ENCODE data around the gene PDGFRB.

The PDGFRB gene

GRCh38 chr5:150129813-150130492 is 25.7 kb downstream of the PDGFRB start:
- DNase-seq (ENCODE audit: low read depth): no peak
- no peak overlapping the region for H3K4me3 ChIP-seq (ENCODE audit: control insufficient read depth, low read depth, low read length)
- peak; percentile 94 for TF ChIP-seq CTCF (IDR thresholded peaks at IDR 0.05; ENCODE audit: control insufficient read depth, insufficient read depth, low read depth, low read length, missing control alignments)

- no peak overlapping the region for H3K4me3 ChIP-seq (ENCODE audit: control insufficient read depth, low read depth, low read length)
- TF ChIP-seq CTCF (IDR thresholded peaks at IDR 0.05; ENCODE audit: control insufficient read depth, insufficient read depth, low read depth, low read length, missing control alignments): no peak
- no peak for DNase-seq (ENCODE audit: low read depth)
Measured at GRCh38 chr5:150129454-150129812, 26.2 kb downstream of the PDGFRB start.

GRCh38 chr5:150126921-150127265 is 28.8 kb downstream of the PDGFRB start:
- TF ChIP-seq CTCF (IDR thresholded peaks at IDR 0.05; ENCODE audit: control insufficient read depth, insufficient read depth, low read depth, low read length, missing control alignments): no peak
- DNase-seq (ENCODE audit: low read depth): no peak
- no peak overlapping the region for H3K4me3 ChIP-seq (ENCODE audit: control insufficient read depth, low read depth, low read length)

- no peak for DNase-seq (ENCODE audit: low read depth)
- no peak overlapping the region for H3K4me3 ChIP-seq (ENCODE audit: control insufficient read depth, low read depth, low read length)
- no peak for TF ChIP-seq CTCF (IDR thresholded peaks at IDR 0.05; ENCODE audit: control insufficient read depth, insufficient read depth, low read depth, low read length, missing control alignments)
Measured at GRCh38 chr5:150126199-150126920, 29.3 kb downstream of the PDGFRB start.

GRCh38 chr5:150125334-150125733 is 30.3 kb downstream of the PDGFRB start:
- H3K4me3 ChIP-seq (ENCODE audit: control insufficient read depth, low read depth, low read length): no peak overlapping the region
- no peak for TF ChIP-seq CTCF (IDR thresholded peaks at IDR 0.05; ENCODE audit: control insufficient read depth, insufficient read depth, low read depth, low read length, missing control alignments)
- no peak for DNase-seq (ENCODE audit: low read depth)

GRCh38 chr5:150124596-150124995 is 31.0 kb downstream of the PDGFRB start:
- no peak for DNase-seq (ENCODE audit: low read depth)
- no peak for TF ChIP-seq CTCF (IDR thresholded peaks at IDR 0.05; ENCODE audit: control insufficient read depth, insufficient read depth, low read depth, low read length, missing control alignments)

More at GRCh38 chr5:150124596-150124995, 31.0 kb downstream of the PDGFRB start:
- H3K4me3 ChIP-seq (ENCODE audit: control insufficient read depth, low read depth, low read length): no peak overlapping the region
